Stimulated activated CD4-positive, alpha-beta T cell treated with anti-CD3 and anti-CD28 coated beads, Interleukin-12 subunit alpha, Interleukin-12 subunit beta, amount 100 ng/mL, for 4 hours (primary cell): ENCODE data around the gene RNF152.
"Not testable (repeated sequence)": the region's sequence is repeated elsewhere in the genome, so short reads cannot be mapped to it uniquely, and the experiment has no call there.

Source experiments
- DNase-seq: peaks from one replicate; pipeline ENCODE4 v3.0.0-alpha.2; 2020

Gene RNF152

GRCh38 chr18:61808286-61808685 is 84.5 kb downstream of the RNF152 start:
- no peak for DNase-seq

- no peak for DNase-seq
Observed at GRCh38 chr18:61803393-61803792, 89.4 kb downstream of the RNF152 start.

- DNase-seq = no peak
Observed at GRCh38 chr18:61797696-61798590, 94.9 kb downstream of the RNF152 start.

GRCh38 chr18:61791031-61791430 is 101.8 kb downstream of the RNF152 start:
- no peak for DNase-seq

GRCh38 chr18:61787011-61787670 is 105.7 kb downstream of the RNF152 start:
- not testable (repeated sequence) for DNase-seq

GRCh38 chr18:61785588-61785987 is 107.2 kb downstream of the RNF152 start:
- no peak for DNase-seq

- no peak for DNase-seq
Observed at GRCh38 chr18:61784834-61785233, 108.0 kb downstream of the RNF152 start.

GRCh38 chr18:61782545-61782944 is 110.3 kb downstream of the RNF152 start:
- DNase-seq = no peak

- DNase-seq = not testable (repeated sequence)
Observed at GRCh38 chr18:61776201-61776600, 116.6 kb downstream of the RNF152 start.

- DNase-seq = no peak
Observed at GRCh38 chr18:61774846-61775245, 118.0 kb downstream of the RNF152 start.

GRCh38 chr18:61772293-61772848 is 120.4 kb downstream of the RNF152 start:
- no peak for DNase-seq

- no peak for DNase-seq
Observed at GRCh38 chr18:61771861-61772260, 120.9 kb downstream of the RNF152 start.

- no peak for DNase-seq
Observed at GRCh38 chr18:61770279-61770678, 122.5 kb downstream of the RNF152 start.

- DNase-seq = no peak
Observed at GRCh38 chr18:61766266-61766884, 126.4 kb downstream of the RNF152 start.

GRCh38 chr18:61765097-61765496 is 127.7 kb downstream of the RNF152 start:
- DNase-seq = no peak

- DNase-seq = no peak
Observed at GRCh38 chr18:61764381-61764780, 128.4 kb downstream of the RNF152 start.

GRCh38 chr18:61761875-61762274 is 130.9 kb downstream of the RNF152 start:
- DNase-seq = no peak
